Measurements from ENCODE around the gene APELA.

GRCh38 chr4:164880489-164881262 is 3.7 kb downstream of the APELA start:
- TF ChIP-seq EZH2phosphoT487 (IDR thresholded peaks at IDR 0.05; ENCODE audit: insufficient read depth, low read depth) (no peak), EZH2 (IDR thresholded peaks at IDR 0.05; ENCODE audit: insufficient read depth, poor library complexity, severe bottlenecking) (no peak)

Data from GM23248 (cell line).